HG03064 (cell line): ENCODE data around the gene ALG2.
A peak's percentile ranks its signal among the peaks of the same experiment; 100 is the strongest.

ENCODE experiments used
- ATAC-seq: cut with Tn5 transposase; IDR thresholded peaks from one replicate; pipeline ENCODE4 v1.9.1; 2021; ENCODE audit warnings: low read depth; ENCODE audit not compliant: unreplicated experiment

The ALG2 gene

GRCh38 chr9:99221621-99222415, at the start of gene ALG2, which contains the start of gene SEC61B:
Gene ALG2 (minus strand): TSS chr9:99221942. CDS start chr9:99221894, 48 bp downstream.
Gene SEC61B (plus strand): TSS chr9:99222282. CDS start chr9:99222364, 82 bp downstream.
- peak; percentile 94 for ATAC-seq

GRCh38 chr9:99270491-99270890, 48.7 kb upstream of the ALG2 start:
- no peak for ATAC-seq

- no peak for ATAC-seq
Observed at GRCh38 chr9:99269416-99269815, 47.7 kb upstream of the ALG2 start.

GRCh38 chr9:99266255-99267023, 44.7 kb upstream of the ALG2 start:
- ATAC-seq: peak; percentile 57

GRCh38 chr9:99265691-99266090, 43.9 kb upstream of the ALG2 start:
- no peak for ATAC-seq

GRCh38 chr9:99264070-99264680, 42.4 kb upstream of the ALG2 start:
- ATAC-seq: no peak

- ATAC-seq: peak; percentile 48
Observed at GRCh38 chr9:99262949-99263418, 41.2 kb upstream of the ALG2 start.

GRCh38 chr9:99261923-99262322, 40.2 kb upstream of the ALG2 start:
- no peak for ATAC-seq

GRCh38 chr9:99259231-99259918, 37.6 kb upstream of the ALG2 start:
- no peak for ATAC-seq

GRCh38 chr9:99257723-99258389, 36.1 kb upstream of the ALG2 start:
- ATAC-seq: no peak

GRCh38 chr9:99255651-99256050, 33.9 kb upstream of the ALG2 start:
- no peak for ATAC-seq

GRCh38 chr9:99253772-99254431, 32.2 kb upstream of the ALG2 start:
- ATAC-seq: peak; percentile 84

- ATAC-seq: peak; percentile 31
Observed at GRCh38 chr9:99253134-99253533, 31.4 kb upstream of the ALG2 start.

GRCh38 chr9:99251157-99251556, 29.4 kb upstream of the ALG2 start:
- no peak for ATAC-seq

GRCh38 chr9:99249619-99250018, 27.9 kb upstream of the ALG2 start:
- no peak for ATAC-seq

- peak; percentile 84 for ATAC-seq
Observed at GRCh38 chr9:99244344-99245260, 22.9 kb upstream of the ALG2 start.

GRCh38 chr9:99241106-99241505, 19.4 kb upstream of the ALG2 start:
- ATAC-seq: no peak

GRCh38 chr9:99239341-99240060, 17.8 kb upstream of the ALG2 start:
- no peak for ATAC-seq
